ENCODE measurements around the gene CEP85L. TPM values are rescaled to one million over a fixed set of nuclear protein-coding genes. Genes with fewer than 3 reads are reported as not detected.

The CEP85L gene
- total and polyA plus RNA-seq, 2 of the 4 experiments (the other 2 are of a cell fraction) = 2.3 to 25.6 TPM

DNA sequence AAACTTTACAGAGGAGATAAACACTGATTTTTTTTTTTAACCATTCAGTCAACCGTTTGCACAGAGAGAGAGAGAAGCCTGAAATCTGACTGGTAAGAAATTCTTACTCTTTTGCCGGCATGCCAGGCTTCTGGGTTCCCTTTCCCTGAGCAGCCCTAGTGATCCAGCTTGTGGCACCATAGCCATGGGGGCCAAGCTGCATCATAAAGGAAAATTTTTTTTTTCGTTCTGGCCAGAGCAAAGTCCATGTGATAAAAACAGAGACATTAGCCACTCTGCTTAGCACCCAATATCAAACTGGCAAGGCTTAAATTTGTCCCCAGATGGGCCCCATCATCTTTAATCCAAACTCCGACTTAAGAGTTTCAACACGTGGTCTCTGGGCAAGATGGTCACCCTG, 44.5 kb downstream of the CEP85L start:
- Histone ChIP-seq H3K9me1 (ENCODE audit: insufficient read depth, low read length) (0 out of 2 replicates have a peak, but pooled peaks cover 4% of the 10 kb centered on the region), H2AK5ac (ENCODE audit: low read depth, low read length) (no peak overlapping the region), H3K18ac (ENCODE audit: low read depth, low read length) (no peak overlapping the region), H3K4me1 (ENCODE audit: control insufficient read depth, insufficient read depth, low read length) (no peaks in the 10 kb centered on the region), H3K23ac (ENCODE audit: low read depth, low read length) (no peak overlapping the region), H3K27ac (ENCODE audit: insufficient read depth, low read length) (no peak overlapping the region), H3K79me1 (ENCODE audit: low read depth in 1 of 2, low read length in 2 of 2) (peaks cover 13 to 26% of the 10 kb centered on the region in 2 experiments), H3K14ac (replicated peaks; ENCODE audit: low read depth, low read length) (no peak overlapping the region), H4K20me1 (ENCODE audit: insufficient read depth, low read length) (peaks cover 5% of the 10 kb centered on the region), H3K4me3 (ENCODE audit: insufficient read depth, low read depth, low read length) (no peak overlapping the region), H3K56ac (ENCODE audit: extremely low read depth, insufficient read depth, low read length) (no peak overlapping the region), H3K4me2 (ENCODE audit: low read depth, low read length) (no peak overlapping the region), H4K8ac (ENCODE audit: low read depth in 2 of 2, low read length in 2 of 2) (no peak overlapping the region), H3K27me3 (ENCODE audit: control insufficient read depth, insufficient read depth, low read length) (no peaks in the 10 kb centered on the region), H2AK9ac (replicated peaks; ENCODE audit: low read depth, low read length, poor library complexity) (no peak overlapping the region), H3K9me3 (ENCODE audit: control insufficient read depth, insufficient read depth, low read length) (no peaks in the 10 kb centered on the region), H2BK15ac (ENCODE audit: low read depth, low read length) (no peak overlapping the region), H2BK120ac (ENCODE audit: low read depth, low read length) (no peak overlapping the region), H3K36me3 (ENCODE audit: control insufficient read depth, insufficient read depth, low read length) (no peaks in the 10 kb centered on the region; the same call in 1 of the 2 replicates), H2BK20ac (ENCODE audit: low read depth, low read length) (no peak overlapping the region), H4K91ac (ENCODE audit: insufficient read depth, low read depth, low read length) (no peak overlapping the region), H4K5ac (ENCODE audit: low read depth, low read length) (no peak overlapping the region), H3K4ac (ENCODE audit: low read depth, low read length) (no peak overlapping the region), H2BK5ac (ENCODE audit: low read depth, low read length, poor library complexity, severe bottlenecking) (no peak overlapping the region), H2AFZ (replicated peaks; ENCODE audit: low read length, poor library complexity) (no peak overlapping the region), H3K9ac (ENCODE audit: low read depth, low read length) (no peak overlapping the region)
- TF ChIP-seq, protein P1, sequence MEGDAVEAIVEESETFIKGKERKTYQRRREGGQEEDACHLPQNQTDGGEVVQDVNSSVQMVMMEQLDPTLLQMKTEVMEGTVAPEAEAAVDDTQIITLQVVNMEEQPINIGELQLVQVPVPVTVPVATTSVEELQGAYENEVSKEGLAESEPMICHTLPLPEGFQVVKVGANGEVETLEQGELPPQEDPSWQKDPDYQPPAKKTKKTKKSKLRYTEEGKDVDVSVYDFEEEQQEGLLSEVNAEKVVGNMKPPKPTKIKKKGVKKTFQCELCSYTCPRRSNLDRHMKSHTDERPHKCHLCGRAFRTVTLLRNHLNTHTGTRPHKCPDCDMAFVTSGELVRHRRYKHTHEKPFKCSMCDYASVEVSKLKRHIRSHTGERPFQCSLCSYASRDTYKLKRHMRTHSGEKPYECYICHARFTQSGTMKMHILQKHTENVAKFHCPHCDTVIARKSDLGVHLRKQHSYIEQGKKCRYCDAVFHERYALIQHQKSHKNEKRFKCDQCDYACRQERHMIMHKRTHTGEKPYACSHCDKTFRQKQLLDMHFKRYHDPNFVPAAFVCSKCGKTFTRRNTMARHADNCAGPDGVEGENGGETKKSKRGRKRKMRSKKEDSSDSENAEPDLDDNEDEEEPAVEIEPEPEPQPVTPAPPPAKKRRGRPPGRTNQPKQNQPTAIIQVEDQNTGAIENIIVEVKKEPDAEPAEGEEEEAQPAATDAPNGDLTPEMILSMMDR (conservative IDR thresholded peaks at IDR 0.05; ENCODE audit: low read depth, low read length) = no peak
- no peak for TF ChIP-seq MAFK (IDR thresholded peaks at IDR 0.05; ENCODE audit: low read depth, low read length)
- TF ChIP-seq RAD21 (IDR thresholded peaks at IDR 0.05; ENCODE audit: low read length) = no peak
- no peak for TF ChIP-seq POLR2A (IDR thresholded peaks at IDR 0.05; ENCODE audit: low read depth, low read length)
- TF ChIP-seq RCOR1 (IDR thresholded peaks at IDR 0.05; ENCODE audit: insufficient replicate concordance, low read length) = no peak
- TF ChIP-seq RFX5 (IDR thresholded peaks at IDR 0.05; ENCODE audit: low read depth, low read length) = no peak
- TF ChIP-seq, protein P2, sequence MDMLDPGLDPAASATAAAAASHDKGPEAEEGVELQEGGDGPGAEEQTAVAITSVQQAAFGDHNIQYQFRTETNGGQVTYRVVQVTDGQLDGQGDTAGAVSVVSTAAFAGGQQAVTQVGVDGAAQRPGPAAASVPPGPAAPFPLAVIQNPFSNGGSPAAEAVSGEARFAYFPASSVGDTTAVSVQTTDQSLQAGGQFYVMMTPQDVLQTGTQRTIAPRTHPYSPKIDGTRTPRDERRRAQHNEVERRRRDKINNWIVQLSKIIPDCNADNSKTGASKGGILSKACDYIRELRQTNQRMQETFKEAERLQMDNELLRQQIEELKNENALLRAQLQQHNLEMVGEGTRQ (IDR thresholded peaks at IDR 0.05; ENCODE audit: low read depth, low read length) = no peak
- no peak for TF ChIP-seq MAZ (IDR thresholded peaks at IDR 0.05; ENCODE audit: borderline replicate concordance, low read depth, low read length)
- TF ChIP-seq, protein P3, sequence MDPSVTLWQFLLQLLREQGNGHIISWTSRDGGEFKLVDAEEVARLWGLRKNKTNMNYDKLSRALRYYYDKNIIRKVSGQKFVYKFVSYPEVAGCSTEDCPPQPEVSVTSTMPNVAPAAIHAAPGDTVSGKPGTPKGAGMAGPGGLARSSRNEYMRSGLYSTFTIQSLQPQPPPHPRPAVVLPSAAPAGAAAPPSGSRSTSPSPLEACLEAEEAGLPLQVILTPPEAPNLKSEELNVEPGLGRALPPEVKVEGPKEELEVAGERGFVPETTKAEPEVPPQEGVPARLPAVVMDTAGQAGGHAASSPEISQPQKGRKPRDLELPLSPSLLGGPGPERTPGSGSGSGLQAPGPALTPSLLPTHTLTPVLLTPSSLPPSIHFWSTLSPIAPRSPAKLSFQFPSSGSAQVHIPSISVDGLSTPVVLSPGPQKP (IDR thresholded peaks at IDR 0.05; ENCODE audit: borderline replicate concordance, low read depth, low read length) = no peak
- no peak for TF ChIP-seq CHD1 (IDR thresholded peaks at IDR 0.05; ENCODE audit: low read depth, low read length)
- no peak for TF ChIP-seq CEBPB (IDR thresholded peaks at IDR 0.05; ENCODE audit: low read depth, low read length)
- TF ChIP-seq NFE2L2 (IDR thresholded peaks at IDR 0.05; ENCODE audit: low read depth, low read length) = no peak
- ChIA-PET CTCF (interaction anchor here (1.7 kb wide), 1 partner anchor 9 kb away, joined by 4 read pairs; no protein-coding TSS in a partner anchor), POLR2A (ENCODE audit: unreplicated experiment) (no interaction called here)
- intact Hi-C loops (cut with micrococcal nuclease) (no loop called here), in situ Hi-C loops (cut with MboI; ENCODE audit: low sequenced_read_pairs) (no loop called here), dilution Hi-C loops (cut with HindIII; ENCODE audit: low sequenced_read_pairs, unreplicated experiment) (no loop called here)
- ATAC-seq (ENCODE audit: low read depth) (no peak), DNase-seq (no peak)
- WGBS, 2 experiments (ENCODE audit: extremely low coverage in 2 of 2, insufficient read length in 1 of 2) = 60% methylated on average over 1 of the region's 5 CpGs; no CpG with 5 or more reads in 1 of the 2 experiments
- no TSS peak for BruUV-seq (replicated peaks)
